LNCaP clone FGC (cell line): ENCODE data around the gene MNAT1.
"Not testable (repeated sequence)": the region's sequence is repeated elsewhere in the genome, so short reads cannot be mapped to it uniquely, and the experiment has no call there.

Experiments used
- DNase-seq: peaks from one replicate; pipeline ENCODE4 v3.0.0-alpha.2; 2011; ENCODE audit warnings: low read depth
- H3K4me3 ChIP-seq: 2 replicates; pipeline ENCODE4 v1.5.1; 2011; ENCODE audit warnings: mild to moderate bottlenecking, low read depth, low read length, control low read depth
- CTCF ChIP-seq: IDR thresholded peaks from 2 replicates; pipeline ENCODE4 v1.5.1; 2012; ENCODE audit warnings: mild to moderate bottlenecking; ENCODE audit not compliant: control insufficient read depth, insufficient read depth; ENCODE audit errors: extremely low read depth

MNAT1 gene

GRCh38 chr14:60839057-60839456 is 104.5 kb downstream of the MNAT1 start:
- no peak for DNase-seq
- H3K4me3 ChIP-seq: no peak overlapping the region
- TF ChIP-seq CTCF: no peak

- no peak for TF ChIP-seq CTCF
- DNase-seq: no peak
- H3K4me3 ChIP-seq: no peak overlapping the region
Measured at GRCh38 chr14:60839657-60840056, 105.1 kb downstream of the MNAT1 start.

- no peak for TF ChIP-seq CTCF
- H3K4me3 ChIP-seq: no peak overlapping the region
- no peak for DNase-seq
Measured at GRCh38 chr14:60840313-60840712, 105.8 kb downstream of the MNAT1 start.

- TF ChIP-seq CTCF: no peak
- DNase-seq: no peak
- H3K4me3 ChIP-seq: no peak overlapping the region
Measured at GRCh38 chr14:60845523-60845922, 111.0 kb downstream of the MNAT1 start.

- no peak for TF ChIP-seq CTCF
- no peak for DNase-seq
- no peak overlapping the region for H3K4me3 ChIP-seq
Measured at GRCh38 chr14:60848066-60848465, 113.5 kb downstream of the MNAT1 start.

GRCh38 chr14:60851692-60852091 is 117.1 kb downstream of the MNAT1 start:
- not testable (repeated sequence) for DNase-seq, H3K4me3 ChIP-seq

GRCh38 chr14:60856111-60856510 is 121.5 kb downstream of the MNAT1 start:
- no peak overlapping the region for H3K4me3 ChIP-seq
- TF ChIP-seq CTCF: no peak
- no peak for DNase-seq

GRCh38 chr14:60859525-60859924 is 125.0 kb downstream of the MNAT1 start:
- H3K4me3 ChIP-seq: no peak overlapping the region
- DNase-seq: no peak
- TF ChIP-seq CTCF: no peak
